H1 (cell line): Measurements from ENCODE around the gene ESRP2. TPM values are rescaled to one million over a fixed set of nuclear protein-coding genes. Genes with fewer than 3 reads are reported as not detected.

ENCODE experiments used
- CTCF ChIA-PET: fragments of 300-600 bp; sonication (Branson Sonifier 250); formaldehyde crosslinking; loops from one replicate; lab custom pipeline; 2021; ENCODE audit not compliant: partially characterized antibody; lab: Charles Lee
- POLR2A ChIA-PET: fragments of 300-600 bp; sonication (Branson Sonifier 250); formaldehyde crosslinking; loops from one replicate; lab custom pipeline; 2021; ENCODE audit warnings: inconsistent platforms; ENCODE audit not compliant: partially characterized antibody; lab: Charles Lee
- DNase-seq, 2 experiments: peaks; one replicate each; pipeline versions ENCODE4 v3.0.0 to v3.0.0-alpha.2; 2010 to 2022; ENCODE audit warnings: low spot score in 2 of 2, low read depth in 1 of 2, mixed read lengths in 1 of 2
- FAIRE-seq: peaks from 2 replicates; lab custom pipeline; 2011; peaks lifted over from hg19 to GRCh38; lab: Jason Lieb, UNC
- H2AFZ ChIP-seq: 2 replicates; pipeline ENCODE4 v1.8.1; 2012; ENCODE audit warnings: low read length, inconsistent platforms
- H2AK5ac ChIP-seq: 2 replicates; pipeline ENCODE4 v1.6.1; 2013; ENCODE audit warnings: low read depth, low read length
- H2BK120ac ChIP-seq: replicated peaks from 2 replicates; pipeline ENCODE3; 2013; ENCODE audit warnings: low read depth, low read length, inconsistent platforms
- H2BK12ac ChIP-seq: 2 replicates; pipeline ENCODE4 v1.6.1; 2013; ENCODE audit warnings: low read depth, low read length
- H2BK15ac ChIP-seq: 2 replicates; pipeline ENCODE4 v1.6.1; 2013; ENCODE audit warnings: low read length
- H2BK20ac ChIP-seq: 2 replicates; pipeline ENCODE4 v1.6.1; 2013; ENCODE audit warnings: low read length
- H2BK5ac ChIP-seq: 2 replicates; pipeline ENCODE4 v1.6.1; 2013; ENCODE audit warnings: low read depth, low read length
- H3K14ac ChIP-seq: 2 replicates; pipeline ENCODE4 v1.6.1; 2013; ENCODE audit warnings: inconsistent platforms; ENCODE audit not compliant: insufficient read length
- H3K18ac ChIP-seq: 2 replicates; pipeline ENCODE4 v1.6.1; 2013; ENCODE audit warnings: low read length; ENCODE audit errors: extremely low read depth
- H3K23ac ChIP-seq: 2 replicates; pipeline ENCODE4 v1.6.1; 2013; ENCODE audit warnings: inconsistent platforms; ENCODE audit not compliant: insufficient read length
- H3K23me2 ChIP-seq: 2 replicates; pipeline ENCODE4 v1.6.1; 2013; ENCODE audit warnings: low read depth, low read length
- H3K27ac ChIP-seq: 2 replicates; pipeline ENCODE4 v1.6.1; 2011; ENCODE audit warnings: low read depth, low read length, inconsistent platforms
- H3K27me3 ChIP-seq, 4 experiments: replicated peaks in 1 of 4; 1 replicate in 1 of 4; 2 replicates in 3 of 4; pipeline versions ENCODE4 v1.6.1 to v1.8.1; 2011 to 2013; ENCODE audit warnings: low read length in 3 of 4, mild to moderate bottlenecking in 3 of 4, inconsistent platforms in 2 of 4, mixed read lengths in 2 of 4, moderate library complexity in 1 of 4; ENCODE audit not compliant: control insufficient read depth in 3 of 4, insufficient read depth in 3 of 4; ENCODE audit errors: extremely low read depth in 1 of 4
- H3K36me3 ChIP-seq, 4 experiments: 2 replicates each; pipeline versions ENCODE4 v1.6.1 to v1.8.1; 2011 to 2013; ENCODE audit warnings: mild to moderate bottlenecking in 4 of 4, low read length in 3 of 4, moderate library complexity in 2 of 4, control low read depth in 1 of 4, inconsistent platforms in 1 of 4; ENCODE audit not compliant: insufficient read depth in 4 of 4, control insufficient read depth in 2 of 4
- H3K4ac ChIP-seq: replicated peaks from 2 replicates; pipeline ENCODE3; 2013; ENCODE audit warnings: low read length, low read depth, mixed read lengths, inconsistent platforms; ENCODE audit not compliant: insufficient read length
- H3K4me1 ChIP-seq, 4 experiments: replicated peaks in 1 of 4; 1 replicate in 1 of 4; 2 replicates in 3 of 4; pipeline versions ENCODE4 v1.6.1 to v1.8.1; 2011 to 2013; ENCODE audit warnings: low read length in 3 of 4, inconsistent platforms in 2 of 4, mixed read lengths in 1 of 4; ENCODE audit not compliant: insufficient read depth in 4 of 4, control insufficient read depth in 3 of 4
- H3K4me2 ChIP-seq, 2 experiments: 2 replicates each; pipeline versions ENCODE4 v1.6.1 to v1.8.1; 2011 to 2013; ENCODE audit warnings: low read depth in 2 of 2, low read length in 2 of 2, control low read depth in 1 of 2, inconsistent platforms in 1 of 2, mild to moderate bottlenecking in 1 of 2; ENCODE audit not compliant: insufficient read depth in 1 of 2
- H3K4me3 ChIP-seq, 4 experiments: fragments of 200-600, 300-600 bp in 1 of 4; sonication (generic), shearing (Covaris generic), sonication (Bioruptor Twin) in 1 of 4; 2 replicates each; pipeline versions ENCODE4 v1.5.1 to v1.8.1; 2011 to 2016; ENCODE audit warnings: low read length in 4 of 4, low read depth in 3 of 4, control low read depth in 2 of 4, inconsistent platforms in 2 of 4, mild to moderate bottlenecking in 2 of 4, mixed read lengths in 1 of 4, moderate library complexity in 1 of 4; ENCODE audit not compliant: insufficient read depth in 2 of 4; ENCODE audit errors: extremely low read depth in 1 of 4
- H3K56ac ChIP-seq: replicated peaks from 2 replicates; pipeline ENCODE3; 2013; ENCODE audit warnings: low read depth, mild to moderate bottlenecking, mixed read lengths, low read length, inconsistent platforms; ENCODE audit not compliant: insufficient read length
- H3K79me1 ChIP-seq: 2 replicates; pipeline ENCODE4 v1.6.1; 2013; ENCODE audit warnings: low read depth, low read length, control low read depth
- H3K79me2 ChIP-seq, 2 experiments: 2 replicates each; pipeline versions ENCODE4 v1.6.1 to v1.8.1; 2012 to 2013; ENCODE audit warnings: low read length in 2 of 2, mild to moderate bottlenecking in 2 of 2, inconsistent platforms in 1 of 2; ENCODE audit not compliant: insufficient read depth in 2 of 2, control insufficient read depth in 1 of 2
- H3K9ac ChIP-seq, 4 experiments: replicated peaks in 1 of 4; 1 replicate in 1 of 4; 2 replicates in 3 of 4; pipeline versions ENCODE4 v1.6.1 to v1.8.1; 2011 to 2013; ENCODE audit warnings: low read depth in 3 of 4, low read length in 3 of 4, control low read depth in 2 of 4, mild to moderate bottlenecking in 2 of 4, moderate library complexity in 2 of 4, inconsistent platforms in 1 of 4; ENCODE audit errors: extremely low read depth in 1 of 4
- H3K9me3 ChIP-seq, 2 experiments: 2 replicates each; pipeline versions ENCODE4 v1.6.1 to v1.8.1; 2012 to 2013; ENCODE audit warnings: mild to moderate bottlenecking in 2 of 2, moderate library complexity in 2 of 2, control low read depth in 1 of 2, inconsistent platforms in 1 of 2, low read depth in 1 of 2, low read length in 1 of 2, mixed read lengths in 1 of 2; ENCODE audit not compliant: insufficient read depth in 2 of 2
- H4K20me1 ChIP-seq, 2 experiments: replicated peaks in 1 of 2; 2 replicates each; pipeline versions ENCODE3 to v1.8.1; 2011 to 2013; ENCODE audit warnings: inconsistent platforms in 2 of 2, low read length in 2 of 2, mild to moderate bottlenecking in 1 of 2; ENCODE audit not compliant: insufficient read depth in 2 of 2, control insufficient read depth in 1 of 2
- H4K5ac ChIP-seq: 2 replicates; pipeline ENCODE4 v1.6.1; 2013; ENCODE audit warnings: low read length, low read depth, mixed read lengths, inconsistent platforms; ENCODE audit not compliant: insufficient read length
- H4K8ac ChIP-seq: 2 replicates; pipeline ENCODE4 v1.8.0; 2013; ENCODE audit warnings: mild to moderate bottlenecking, moderate library complexity, low read length, inconsistent platforms; ENCODE audit not compliant: insufficient read depth; ENCODE audit errors: extremely low read depth
- H4K91ac ChIP-seq: replicated peaks from 2 replicates; pipeline ENCODE3; 2013; ENCODE audit warnings: low read length, mixed read lengths, inconsistent platforms; ENCODE audit not compliant: insufficient read length
- ASH2L ChIP-seq: fragments of 200-600, 300-600 bp; sonication (generic); IDR thresholded peaks from one replicate; pipeline ENCODE4 v1.7.1; 2017; ENCODE audit warnings: low read length
- BCL11A ChIP-seq, 2 experiments: IDR thresholded peaks; one replicate each; pipeline ENCODE4 v1.6.1; 2011; ENCODE audit warnings: low read depth in 2 of 2, low read length in 2 of 2, mild to moderate bottlenecking in 2 of 2
- CBX8 ChIP-seq: fragments of 300-800, 300-1000 bp; sonication (generic); IDR thresholded peaks from 2 replicates; pipeline ENCODE4 v1.7.1; 2016; ENCODE audit warnings: low read depth, low read length, borderline replicate concordance
- CHD2 ChIP-seq: IDR thresholded peaks from 2 replicates; pipeline ENCODE4 v1.6.1; 2012; ENCODE audit warnings: low read length, improper control_type of control experiment
- CTBP2 ChIP-seq: IDR thresholded peaks from 2 replicates; pipeline ENCODE4 v1.7.0; 2011; ENCODE audit warnings: borderline replicate concordance, mild to moderate bottlenecking, moderate library complexity, mixed read lengths, low read length; ENCODE audit not compliant: insufficient read depth, insufficient read length
- CTCF ChIP-seq, 3 experiments: IDR thresholded peaks; 1 replicate in 2 of 3; 2 replicates in 1 of 3; pipeline versions ENCODE4 v1.5.1 to v1.6.1; 2011; ENCODE audit warnings: low read length in 3 of 3, mild to moderate bottlenecking in 3 of 3, inconsistent platforms in 2 of 3, low read depth in 1 of 3, moderate library complexity in 1 of 3; ENCODE audit not compliant: insufficient read depth in 1 of 3; ENCODE audit errors: control extremely low read depth in 1 of 3
- JUND ChIP-seq: IDR thresholded peaks from 2 replicates; pipeline ENCODE4 v1.6.1; 2011; ENCODE audit warnings: mild to moderate bottlenecking, improper control_type of control experiment, low read length
- SAP30 ChIP-seq: fragments of 300-600 bp; sonication (generic); IDR thresholded peaks from 2 replicates; pipeline ENCODE4 v1.7.1; 2012; ENCODE audit warnings: low read length, moderate library complexity, mild to moderate bottlenecking, inconsistent platforms; ENCODE audit not compliant: insufficient read depth, insufficient replicate concordance
- TEAD4 ChIP-seq: IDR thresholded peaks from 2 replicates; pipeline ENCODE4 v1.6.1; 2012; ENCODE audit warnings: low read depth, low read length, inconsistent platforms, mixed read lengths
- WGBS, 2 experiments: shearing (Covaris generic) in 1 of 2; methylation state at CpG; one replicate each; pipeline versions ENCODE4 v1.1.6 to v1.1.7; 2013 to 2015; ENCODE audit warnings: low lambda C conversion rate in 2 of 2, mixed read lengths in 2 of 2, inconsistent platforms in 1 of 2, low coverage in 1 of 2, missing lambda C conversion rate in 1 of 2; ENCODE audit not compliant: insufficient replicate concordance in 2 of 2, insufficient coverage in 1 of 2, insufficient read length in 1 of 2; ENCODE audit errors: extremely low coverage in 1 of 2, missing lambda C conversion rate in 1 of 2; 5-methylcytosine and 5-hydroxymethylcytosine counted together
- polyA plus RNA-seq, 7 experiments: library from polyadenylated mRNA; depleted of rRNA in 3 of 7; stranded (reverse) in 5 of 7; unstranded in 2 of 7; fragments of >200 nt in 5 of 7; fragments of 200-250 nt in 2 of 7; gene quantifications; 1 replicate in 5 of 7; 2 replicates in 1 of 7; 4 replicates in 1 of 7; pipeline versions ENCODE4 v1.2.1 to v1.2.3, GENCODE V29; 2011 to 2013; ENCODE audit warnings: missing spikeins in 2 of 7, mixed read lengths in 2 of 7
- total RNA-seq: library from RNA; stranded (reverse); fragmentation: NEBNext Ultra II Directional; extraction: Animal tissue kit (Norgen Biotek cat#: 25700); gene quantifications from 2 replicates; pipeline ENCODE4 v1.2.1, GENCODE V29; 2021
- TF ChIP-seq, protein P1 (sequence below): IDR thresholded peaks from 2 replicates; pipeline ENCODE4 v1.6.1; 2012; ENCODE audit warnings: low read length, inconsistent platforms

Gene ESRP2
- total and polyA plus RNA-seq, 2 of the 8 experiments (the other 6 are each of a cell fraction or from before 2014, with no cell fraction given), result 35.1 to 45.8 TPM

GRCh38 chr16:68183046-68183445, 52.9 kb downstream of the ESRP2 start:
- no peak overlapping the region for H3K18ac ChIP-seq
- H3K27ac ChIP-seq, result no peak overlapping the region
- TF ChIP-seq, protein P1, sequence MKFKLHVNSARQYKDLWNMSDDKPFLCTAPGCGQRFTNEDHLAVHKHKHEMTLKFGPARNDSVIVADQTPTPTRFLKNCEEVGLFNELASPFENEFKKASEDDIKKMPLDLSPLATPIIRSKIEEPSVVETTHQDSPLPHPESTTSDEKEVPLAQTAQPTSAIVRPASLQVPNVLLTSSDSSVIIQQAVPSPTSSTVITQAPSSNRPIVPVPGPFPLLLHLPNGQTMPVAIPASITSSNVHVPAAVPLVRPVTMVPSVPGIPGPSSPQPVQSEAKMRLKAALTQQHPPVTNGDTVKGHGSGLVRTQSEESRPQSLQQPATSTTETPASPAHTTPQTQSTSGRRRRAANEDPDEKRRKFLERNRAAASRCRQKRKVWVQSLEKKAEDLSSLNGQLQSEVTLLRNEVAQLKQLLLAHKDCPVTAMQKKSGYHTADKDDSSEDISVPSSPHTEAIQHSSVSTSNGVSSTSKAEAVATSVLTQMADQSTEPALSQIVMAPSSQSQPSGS, result no peak
- TF ChIP-seq CTBP2 (no peak), CBX8 (no peak), TEAD4 (no peak), CTCF (IDR thresholded peaks at IDR 0.05; ENCODE audit: control extremely low read depth in 1 of 3, insufficient read depth in 1 of 3, low read depth in 1 of 3, low read length in 3 of 3) (no peak), CHD2 (no peak), ASH2L (no peak), JUND (no peak), SAP30 (no peak), BCL11A (IDR thresholded peaks at IDR 0.05; ENCODE audit: low read depth in 2 of 2, low read length in 2 of 2) (no peak)

More at GRCh38 chr16:68183046-68183445, 52.9 kb downstream of the ESRP2 start:
- Histone ChIP-seq H2BK20ac (no peak overlapping the region), H4K20me1 (peaks cover 0 to 2% of the 10 kb centered on the region in 2 experiments), H4K5ac (no peak overlapping the region), H2BK120ac (no peak overlapping the region), H3K79me1 (no peaks in the 10 kb centered on the region), H2AFZ (no peak overlapping the region), H3K56ac (no peak overlapping the region), H3K23me2 (no peaks in the 10 kb centered on the region; the same call in 1 of the 2 replicates), H2BK12ac (no peak overlapping the region), H2BK15ac (no peak overlapping the region), H3K4me3 (no peak overlapping the region), H3K79me2 (no peaks in the 10 kb centered on the region), H3K14ac (no peak overlapping the region), H2BK5ac (no peak overlapping the region), H3K9ac (no peak overlapping the region), H3K4me2 (no peak overlapping the region), H3K23ac (no peak overlapping the region), H3K9me3 (no peaks in the 10 kb centered on the region), H2AK5ac (no peak overlapping the region), H3K4ac (no peak overlapping the region), H3K36me3 (peaks cover 6 to 16% (median 7%) of the 10 kb centered on the region in 4 experiments; a peak in 5 of 8 replicates), H4K91ac (no peak overlapping the region), H3K27me3 (no peaks in the 10 kb centered on the region), H3K4me1 (no peaks in the 10 kb centered on the region), H4K8ac (no peak overlapping the region)
- CTCF ChIA-PET, result interaction anchor here (1.7 kb wide), 1 partner anchor 15 kb away, joined by 5 read pairs; no protein-coding TSS in a partner anchor
- FAIRE-seq (no peak), DNase-seq (no peak)
- POLR2A ChIA-PET, result no interaction called here
- 88% methylated on average over 3 of the region's 3 CpGs; no CpG with 5 or more reads in 1 of the 2 experiments for WGBS, 2 experiments
